ENCODE data around the gene MBOAT1. TPM values are rescaled to one million over a fixed set of nuclear protein-coding genes. Genes with fewer than 3 reads are reported as not detected.

Gene MBOAT1
- polyA plus RNA-seq, 1 donor (not counting 4 experiments of a cell fraction or from before 2014, with no cell fraction given) = 4.9 TPM

- FAIRE-seq = no peak
Observed at GRCh38 chr6:20243288-20243687, 31.0 kb upstream of the MBOAT1 start.

GRCh38 chr6:20242397-20242796, 30.1 kb upstream of the MBOAT1 start:
- dilution Hi-C loops (cut with MboI; ENCODE audit: extremely low pct_ligation_motif_present, low sequenced_read_pairs) = no loop called here
- no peaks in the 10 kb centered on the region for H3K9me3 ChIP-seq (ENCODE audit: control insufficient read depth, low read depth, low read length)
- no peak for FAIRE-seq

More at GRCh38 chr6:20243288-20243687, 31.0 kb upstream of the MBOAT1 start:
- no peaks in the 10 kb centered on the region for H3K27me3 ChIP-seq (ENCODE audit: control insufficient read depth, extremely low read depth, insufficient read depth, low read length)
- H3K36me3 ChIP-seq (ENCODE audit: control insufficient read depth in 2 of 2, extremely low read depth in 1 of 2, insufficient read depth in 2 of 2, low read length in 2 of 2) = no peaks in the 10 kb centered on the region
- no peak overlapping the region for H3K4me3 ChIP-seq (ENCODE audit: control insufficient read depth in 2 of 3, extremely low read depth in 1 of 3, insufficient read depth in 2 of 3, low read depth in 1 of 3, low read length in 3 of 3)
- H4K20me1 ChIP-seq (ENCODE audit: control insufficient read depth, extremely low read depth, insufficient read depth, low read length) = no peaks in the 10 kb centered on the region
- no peak for DNase-seq (ENCODE audit: low read depth, low spot score)
- H3K27ac ChIP-seq (ENCODE audit: control insufficient read depth, insufficient read depth, low read length) = no peak overlapping the region
- TF ChIP-seq EZH2 (IDR thresholded peaks at IDR 0.05; ENCODE audit: low read length) (no peak), CTCF (optimal IDR thresholded peaks at IDR 0.05 in 1 of 3, IDR thresholded peaks at IDR 0.05 in 1 of 3, conservative IDR thresholded peaks at IDR 0.05 in 1 of 3; ENCODE audit: extremely low read depth in 1 of 3, insufficient read depth in 2 of 3, low read length in 3 of 3) (no peak)
- no peaks in the 10 kb centered on the region for H3K9me3 ChIP-seq (ENCODE audit: control insufficient read depth, low read depth, low read length)
- no peaks in the 10 kb centered on the region for H3K9me1 ChIP-seq (ENCODE audit: control insufficient read depth, extremely low read depth, insufficient read depth, low read length)
- no peak overlapping the region for H3K4me2 ChIP-seq (ENCODE audit: control insufficient read depth, extremely low read depth, insufficient read depth, low read depth, low read length)
- H3K9ac ChIP-seq (ENCODE audit: control insufficient read depth, extremely low read depth, insufficient read depth, low read length) = no peak overlapping the region
- dilution Hi-C loops (cut with MboI; ENCODE audit: extremely low pct_ligation_motif_present, low sequenced_read_pairs) = no loop called here
- no peaks in the 10 kb centered on the region for H3K79me2 ChIP-seq (ENCODE audit: control insufficient read depth, insufficient read depth, low read length)
- H3K4me1 ChIP-seq (ENCODE audit: control insufficient read depth, extremely low read depth, insufficient read depth, low read length) = no peaks in the 10 kb centered on the region
- H2AFZ ChIP-seq (ENCODE audit: control insufficient read depth, low read length) = no peak overlapping the region

More at GRCh38 chr6:20242397-20242796, 30.1 kb upstream of the MBOAT1 start:
- Histone ChIP-seq H3K79me2 (ENCODE audit: control insufficient read depth, insufficient read depth, low read length) (no peaks in the 10 kb centered on the region), H3K9ac (ENCODE audit: control insufficient read depth, extremely low read depth, insufficient read depth, low read length) (no peak overlapping the region), H3K9me1 (ENCODE audit: control insufficient read depth, extremely low read depth, insufficient read depth, low read length) (no peaks in the 10 kb centered on the region), H3K27me3 (ENCODE audit: control insufficient read depth, extremely low read depth, insufficient read depth, low read length) (no peaks in the 10 kb centered on the region), H2AFZ (ENCODE audit: control insufficient read depth, low read length) (no peak overlapping the region), H3K27ac (ENCODE audit: control insufficient read depth, insufficient read depth, low read length) (no peak overlapping the region), H3K4me1 (ENCODE audit: control insufficient read depth, extremely low read depth, insufficient read depth, low read length) (peaks cover 1% of the 10 kb centered on the region), H3K4me3 (ENCODE audit: control insufficient read depth in 2 of 3, extremely low read depth in 1 of 3, insufficient read depth in 2 of 3, low read depth in 1 of 3, low read length in 3 of 3) (no peak overlapping the region), H3K4me2 (ENCODE audit: control insufficient read depth, extremely low read depth, insufficient read depth, low read depth, low read length) (no peak overlapping the region), H3K36me3 (ENCODE audit: control insufficient read depth in 2 of 2, extremely low read depth in 1 of 2, insufficient read depth in 2 of 2, low read length in 2 of 2) (no peaks in the 10 kb centered on the region), H4K20me1 (ENCODE audit: control insufficient read depth, extremely low read depth, insufficient read depth, low read length) (no peaks in the 10 kb centered on the region)
- no peak for DNase-seq (ENCODE audit: low read depth, low spot score)
- no peak for TF ChIP-seq CTCF (optimal IDR thresholded peaks at IDR 0.05 in 1 of 3, IDR thresholded peaks at IDR 0.05 in 1 of 3, conservative IDR thresholded peaks at IDR 0.05 in 1 of 3; ENCODE audit: extremely low read depth in 1 of 3, insufficient read depth in 2 of 3, low read length in 3 of 3)
- no peak for TF ChIP-seq EZH2 (IDR thresholded peaks at IDR 0.05; ENCODE audit: low read length)
